HepG2 (cell line): ENCODE results near the gene NOL4L. TPM values are rescaled to one million over a fixed set of nuclear protein-coding genes. Genes with fewer than 3 reads are reported as not detected.

ENCODE experiments used
- CAMTA2 ChIP-seq: sonication (generic); formaldehyde crosslinking; IDR thresholded peaks from 2 replicates; pipeline ENCODE4 v1.4.0; 2020; ENCODE audit warnings: mild to moderate bottlenecking, missing genetic modification reagents, borderline replicate concordance
- FOXC1 ChIP-seq: sonication (generic); formaldehyde crosslinking; IDR thresholded peaks from 2 replicates; pipeline ENCODE4 v1.8.0; 2022; ENCODE audit warnings: mild to moderate bottlenecking, missing genetic modification reagents, borderline replicate concordance
- FOXK1 ChIP-seq: sonication (generic); formaldehyde crosslinking; IDR thresholded peaks from 2 replicates; pipeline ENCODE4 v1.4.0; 2020; ENCODE audit warnings: low read depth, missing genetic modification reagents, borderline replicate concordance
- IKZF4 ChIP-seq: sonication (generic); formaldehyde crosslinking; IDR thresholded peaks from 2 replicates; pipeline ENCODE4 v1.5.1; 2020; ENCODE audit warnings: borderline replicate concordance, mild to moderate bottlenecking, low read depth, missing genetic modification reagents; ENCODE audit errors: not compliant biosample characterization
- JDP2 ChIP-seq: sonication (generic); formaldehyde crosslinking; IDR thresholded peaks from 2 replicates; pipeline ENCODE4 v1.8.1; 2022; ENCODE audit warnings: missing genetic modification reagents, borderline replicate concordance
- KDM6A ChIP-seq: IDR thresholded peaks from 2 replicates; pipeline ENCODE4 v1.6.1; 2016; ENCODE audit warnings: low read depth
- LRRFIP1 ChIP-seq: sonication (generic); formaldehyde crosslinking; conservative IDR thresholded peaks from 2 replicates; pipeline ENCODE4 v1.4.0; 2020; ENCODE audit warnings: missing genetic modification reagents
- MNT ChIP-seq: fragments of 450-650 bp; IDR thresholded peaks from 2 replicates; pipeline ENCODE4 v1.6.1; 2016
- TERF1 ChIP-seq: sonication (generic); formaldehyde crosslinking; IDR thresholded peaks from 2 replicates; pipeline ENCODE4 v1.8.0; 2022; ENCODE audit warnings: mild to moderate bottlenecking, missing genetic modification reagents, moderate library complexity
- WIZ ChIP-seq: sonication (generic); formaldehyde crosslinking; IDR thresholded peaks from 2 replicates; pipeline ENCODE4 v1.5.1; 2020; ENCODE audit warnings: mild to moderate bottlenecking, missing genetic modification reagents
- ZNF547 ChIP-seq: sonication (generic); formaldehyde crosslinking; IDR thresholded peaks from 2 replicates; pipeline ENCODE4 v1.5.1; 2020; ENCODE audit warnings: mild to moderate bottlenecking, missing genetic modification reagents
- ZNF607 ChIP-seq: sonication (generic); formaldehyde crosslinking; IDR thresholded peaks from 2 replicates; pipeline ENCODE4 v1.5.1; 2020; ENCODE audit warnings: missing genetic modification reagents, mild to moderate bottlenecking, borderline replicate concordance
- ZNF614 ChIP-seq: IDR thresholded peaks from 2 replicates; pipeline ENCODE4 v1.6.1; 2018; ENCODE audit warnings: missing biosample characterization, missing genetic modification reagents, inconsistent platforms, borderline replicate concordance
- polyA plus RNA-seq, 8 experiments: library from polyadenylated mRNA; depleted of rRNA in 3 of 8; stranded (reverse) in 7 of 8; unstranded in 1 of 8; fragments of >200 nt; fragmentation: Illumina TruSeq in 4 of 8; extraction: Trizol in 4 of 8; gene quantifications; 2 replicates each; pipeline versions ENCODE4 v1.2.1 to v1.2.3, GENCODE V29; 2011 to 2016; ENCODE audit warnings: low read depth in 4 of 8, missing spikeins in 1 of 8, mixed read lengths in 1 of 8; ENCODE audit not compliant: insufficient read depth in 1 of 8
- total RNA-seq, 5 experiments: library from RNA; depleted of rRNA; stranded (reverse); fragments of >200 nt; fragmentation: Illumina TruSeq; extraction: Trizol; gene quantifications; 2 replicates each; pipeline ENCODE4 v1.2.3, GENCODE V29; 2016; ENCODE audit warnings: low read depth in 1 of 5
- TF ChIP-seq, protein P1 (sequence below): sonication (generic); formaldehyde crosslinking; conservative IDR thresholded peaks from 2 replicates; pipeline ENCODE4 v1.8.0; 2022; ENCODE audit warnings: missing genetic modification reagents
- TF ChIP-seq, protein P2 (sequence below): sonication (generic); formaldehyde crosslinking; IDR thresholded peaks from 2 replicates; pipeline ENCODE4 v1.5.0; 2020; ENCODE audit warnings: mild to moderate bottlenecking, missing genetic modification reagents
- TF ChIP-seq, protein P3 (sequence below): sonication (generic); formaldehyde crosslinking; IDR thresholded peaks from 2 replicates; pipeline ENCODE4 v1.4.0; 2020; ENCODE audit warnings: missing genetic modification reagents

NOL4L gene
- total and polyA plus RNA-seq, 2 of the 13 experiments (the other 11 are each of a cell fraction or from before 2014, with no cell fraction given) = 16.6 to 35.4 TPM

DNA sequence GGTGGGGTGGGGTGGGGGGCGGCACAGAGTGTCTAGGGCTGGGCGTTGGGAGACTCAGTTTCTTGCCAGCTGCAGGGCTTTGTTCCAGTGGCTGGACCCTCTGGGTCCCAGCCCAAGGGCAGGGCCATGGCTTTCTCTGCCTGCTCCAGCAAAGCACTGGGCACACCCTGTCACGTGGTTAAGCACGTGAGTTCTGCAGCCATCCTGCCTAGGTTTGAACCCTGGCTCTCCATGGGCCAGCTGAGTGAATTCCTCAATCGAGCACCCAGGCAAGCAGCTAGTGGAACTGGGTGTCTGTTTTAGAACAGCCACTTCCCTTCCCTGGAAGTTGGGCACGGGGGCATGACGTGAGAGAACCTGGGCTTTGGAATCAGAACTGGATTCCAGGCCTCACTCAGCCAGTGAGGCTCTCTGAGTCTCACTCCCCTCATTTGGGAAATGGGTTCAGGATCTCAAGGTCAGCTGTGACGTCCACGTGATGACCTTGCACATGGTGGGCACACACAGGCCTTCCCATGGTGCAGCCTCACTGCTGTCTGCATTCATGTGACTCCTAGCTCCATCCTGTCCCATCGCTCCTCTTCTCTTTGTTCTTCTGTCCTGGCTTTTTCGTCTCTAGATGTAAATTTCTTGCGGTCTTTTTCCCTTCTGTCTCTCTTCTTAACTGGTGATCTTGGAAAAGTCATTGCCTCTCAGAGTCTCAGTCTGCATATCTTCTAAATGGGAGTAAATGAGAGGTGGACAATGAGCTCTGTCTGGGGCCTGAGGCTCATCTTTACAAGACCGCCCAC is 45.9 kb downstream of the NOL4L start (continued):
- TF ChIP-seq FOXC1 (CRISPR knock-in tag) (peak; percentile 56; the same call in 1 of the 2 replicates), ZNF614 (CRISPR knock-in tag) (0 out of 2 replicates have a peak, but pooled peaks have one; percentile 52), TERF1 (0 out of 2 replicates have a peak, but pooled peaks have one; percentile 25), MNT (peak; percentile 94), CAMTA2 (CRISPR knock-in tag) (0 out of 2 replicates have a peak, but pooled peaks have one; percentile 28), KDM6A (0 out of 2 replicates have a peak, but pooled peaks have one; percentile 29), ZNF547 (peak; percentile 17; the same call in 1 of the 2 replicates), JDP2 (CRISPR knock-in tag) (no peak), FOXK1 (CRISPR knock-in tag) (no peak), ZNF607 (CRISPR knock-in tag) (peak; percentile 68), LRRFIP1 (CRISPR knock-in tag) (no peak), IKZF4 (CRISPR knock-in tag) (no peak), WIZ (CRISPR knock-in tag) (peak; percentile 59; the same call in 1 of the 2 replicates)
- TF ChIP-seq, protein P1, sequence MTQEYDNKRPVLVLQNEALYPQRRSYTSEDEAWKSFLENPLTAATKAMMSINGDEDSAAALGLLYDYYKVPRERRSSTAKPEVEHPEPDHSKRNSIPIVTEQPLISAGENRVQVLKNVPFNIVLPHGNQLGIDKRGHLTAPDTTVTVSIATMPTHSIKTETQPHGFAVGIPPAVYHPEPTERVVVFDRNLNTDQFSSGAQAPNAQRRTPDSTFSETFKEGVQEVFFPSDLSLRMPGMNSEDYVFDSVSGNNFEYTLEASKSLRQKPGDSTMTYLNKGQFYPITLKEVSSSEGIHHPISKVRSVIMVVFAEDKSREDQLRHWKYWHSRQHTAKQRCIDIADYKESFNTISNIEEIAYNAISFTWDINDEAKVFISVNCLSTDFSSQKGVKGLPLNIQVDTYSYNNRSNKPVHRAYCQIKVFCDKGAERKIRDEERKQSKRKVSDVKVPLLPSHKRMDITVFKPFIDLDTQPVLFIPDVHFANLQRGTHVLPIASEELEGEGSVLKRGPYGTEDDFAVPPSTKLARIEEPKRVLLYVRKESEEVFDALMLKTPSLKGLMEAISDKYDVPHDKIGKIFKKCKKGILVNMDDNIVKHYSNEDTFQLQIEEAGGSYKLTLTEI (CRISPR knock-in tag) = no peak
- TF ChIP-seq, protein P2, sequence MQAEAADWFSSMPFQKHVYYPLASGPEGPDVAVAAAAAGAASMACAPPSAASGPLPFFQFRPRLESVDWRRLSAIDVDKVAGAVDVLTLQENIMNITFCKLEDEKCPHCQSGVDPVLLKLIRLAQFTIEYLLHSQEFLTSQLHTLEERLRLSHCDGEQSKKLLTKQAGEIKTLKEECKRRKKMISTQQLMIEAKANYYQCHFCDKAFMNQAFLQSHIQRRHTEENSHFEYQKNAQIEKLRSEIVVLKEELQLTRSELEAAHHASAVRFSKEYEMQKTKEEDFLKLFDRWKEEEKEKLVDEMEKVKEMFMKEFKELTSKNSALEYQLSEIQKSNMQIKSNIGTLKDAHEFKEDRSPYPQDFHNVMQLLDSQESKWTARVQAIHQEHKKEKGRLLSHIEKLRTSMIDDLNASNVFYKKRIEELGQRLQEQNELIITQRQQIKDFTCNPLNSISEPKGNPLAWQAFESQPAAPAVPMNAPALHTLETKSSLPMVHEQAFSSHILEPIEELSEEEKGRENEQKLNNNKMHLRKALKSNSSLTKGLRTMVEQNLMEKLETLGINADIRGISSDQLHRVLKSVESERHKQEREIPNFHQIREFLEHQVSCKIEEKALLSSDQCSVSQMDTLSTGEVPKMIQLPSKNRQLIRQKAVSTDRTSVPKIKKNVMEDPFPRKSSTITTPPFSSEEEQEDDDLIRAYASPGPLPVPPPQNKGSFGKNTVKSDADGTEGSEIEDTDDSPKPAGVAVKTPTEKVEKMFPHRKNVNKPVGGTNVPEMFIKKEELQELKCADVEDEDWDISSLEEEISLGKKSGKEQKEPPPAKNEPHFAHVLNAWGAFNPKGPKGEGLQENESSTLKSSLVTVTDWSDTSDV (CRISPR knock-in tag) = peak; percentile 67; the same call in 1 of the 2 replicates
- TF ChIP-seq, protein P3, sequence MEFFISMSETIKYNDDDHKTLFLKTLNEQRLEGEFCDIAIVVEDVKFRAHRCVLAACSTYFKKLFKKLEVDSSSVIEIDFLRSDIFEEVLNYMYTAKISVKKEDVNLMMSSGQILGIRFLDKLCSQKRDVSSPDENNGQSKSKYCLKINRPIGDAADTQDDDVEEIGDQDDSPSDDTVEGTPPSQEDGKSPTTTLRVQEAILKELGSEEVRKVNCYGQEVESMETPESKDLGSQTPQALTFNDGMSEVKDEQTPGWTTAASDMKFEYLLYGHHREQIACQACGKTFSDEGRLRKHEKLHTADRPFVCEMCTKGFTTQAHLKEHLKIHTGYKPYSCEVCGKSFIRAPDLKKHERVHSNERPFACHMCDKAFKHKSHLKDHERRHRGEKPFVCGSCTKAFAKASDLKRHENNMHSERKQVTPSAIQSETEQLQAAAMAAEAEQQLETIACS = 0 out of 2 replicates have a peak, but pooled peaks have one; percentile 5
